Karpas-422 (cell line): ENCODE measurements around the gene LCE1B. TPM values are rescaled to one million over a fixed set of nuclear protein-coding genes. Genes with fewer than 3 reads are reported as not detected.

Experiments
- total RNA-seq: library from RNA; depleted of rRNA; stranded (reverse); fragments of >200 nt; shearing (Covaris generic); gene quantifications from 2 replicates; pipeline ENCODE4 v1.2.3, GENCODE V29; 2014; ENCODE audit warnings: low replicate concordance; rRNA removed

Gene LCE1B
- total RNA-seq, 1 experiment from 2014 or later, result not detected

Other genes starting within 250 kb of the LCE1B start
- not detected in 2 replicates for gene LCE3E, start 245.2 kb upstream of the LCE1B start, total RNA-seq
- gene LCE3D, start 231.5 kb upstream of the LCE1B start, total RNA-seq, result not detected in 2 replicates
- not detected in 2 replicates for gene LCE3C, start 211.7 kb upstream of the LCE1B start, total RNA-seq
- gene LCE3B, start 198.2 kb upstream of the LCE1B start, total RNA-seq, result not detected in 2 replicates
- not detected in 2 replicates for gene LCE3A, start 188.9 kb upstream of the LCE1B start, total RNA-seq
- gene LCE2D, start 148.6 kb upstream of the LCE1B start, total RNA-seq, result not detected in 2 replicates
- gene LCE2C, start 136.7 kb upstream of the LCE1B start, total RNA-seq, result not detected in 2 replicates
- gene LCE2B, start 125.8 kb upstream of the LCE1B start, total RNA-seq, result not detected in 2 replicates
- not detected in 2 replicates for gene LCE2A, start 113.6 kb upstream of the LCE1B start, total RNA-seq
- gene LCE4A, start 103.8 kb upstream of the LCE1B start, total RNA-seq, result not detected in 2 replicates
- not detected in 2 replicates for gene KPRP, start 53.9 kb upstream of the LCE1B start, total RNA-seq
- not detected in 2 replicates for gene LCE1F, start 36.8 kb upstream of the LCE1B start, total RNA-seq
- not detected in 2 replicates for gene LCE1E, start 25.7 kb upstream of the LCE1B start, total RNA-seq
- not detected in 2 replicates for gene LCE1D, start 15.2 kb upstream of the LCE1B start, total RNA-seq
- not detected in 2 replicates for gene LCE1C, start 5.3 kb upstream of the LCE1B start, total RNA-seq
- gene LCE1A, start 15.5 kb downstream of the LCE1B start, total RNA-seq, result not detected in 2 replicates
- gene LCE6A, start 30.9 kb downstream of the LCE1B start, total RNA-seq, result not detected in 2 replicates
- gene LCE7A, start 48.0 kb downstream of the LCE1B start, total RNA-seq, result not detected in 2 replicates
- gene SMCP, start 66.4 kb downstream of the LCE1B start, total RNA-seq, result not detected in 2 replicates
- gene IVL, start 96.6 kb downstream of the LCE1B start, total RNA-seq, result not detected in 2 replicates
- gene SPRR5, start 135.2 kb downstream of the LCE1B start, total RNA-seq, result not detected in 2 replicates
- gene SPRR4, start 158.7 kb downstream of the LCE1B start, total RNA-seq, result not detected in 2 replicates
- not detected in 2 replicates for gene SPRR1A, start 172.1 kb downstream of the LCE1B start, total RNA-seq
- gene SPRR3, start 189.8 kb downstream of the LCE1B start, total RNA-seq, result not detected in 2 replicates
- not detected in 2 replicates for gene SPRR1B, start 219.2 kb downstream of the LCE1B start, total RNA-seq
- not detected in 2 replicates for gene SPRR2D, start 229.1 kb downstream of the LCE1B start, total RNA-seq
- gene SPRR2A, start 245.5 kb downstream of the LCE1B start, total RNA-seq, result not detected in 2 replicates